K562 (cell line): ENCODE data around the gene SLC26A1. TPM values are rescaled to one million over a fixed set of nuclear protein-coding genes. Genes with fewer than 3 reads are reported as not detected.
A peak's percentile ranks its signal among the peaks of the same experiment; 100 is the strongest.

Experiments
- HNRNPL ChIP-seq: fragments of 200-400 bp; formaldehyde crosslinking; IDR thresholded peaks from 2 replicates; pipeline ENCODE4 v1.6.1; 2017; ENCODE audit warnings: low read depth, mild to moderate bottlenecking, low read length
- ZNF707 ChIP-seq: fragments of 250-450 bp; sonication (Bioruptor Pico); conservative IDR thresholded peaks from 2 replicates; pipeline ENCODE4 v1.8.0; 2022; ENCODE audit warnings: inconsistent platforms, mild to moderate bottlenecking, moderate library complexity
- polyA plus RNA-seq, 8 experiments: library from polyadenylated mRNA; depleted of rRNA in 4 of 8; stranded (reverse) in 5 of 8; unstranded in 3 of 8; fragments of >200 nt; fragmentation: Nextera tagmentation in 2 of 8; fragmentation: Illumina TruSeq in 1 of 8; extraction: Ambion mirVana in 2 of 8; extraction: Trizol in 1 of 8; gene quantifications; 2 replicates each; pipeline versions ENCODE4 v1.2.1 to v1.2.3, GENCODE V29; 2011 to 2014; ENCODE audit warnings: inconsistent platforms in 1 of 8, missing spikeins in 1 of 8
- total RNA-seq, 7 experiments: library from RNA; depleted of rRNA in 6 of 7; stranded (reverse); fragments of >200 nt in 6 of 7; fragmentation: Illumina TruSeq in 2 of 7; extraction: Trizol in 2 of 7; gene quantifications; 2 replicates each; pipeline versions ENCODE4 v1.2.1 to v1.2.3, GENCODE V29; 2011 to 2021; ENCODE audit warnings: low replicate concordance in 1 of 7
- TF ChIP-seq, protein P1 (sequence below): sonication (generic); formaldehyde crosslinking; IDR thresholded peaks from 2 replicates; pipeline ENCODE4 v1.8.0; 2022; ENCODE audit warnings: mild to moderate bottlenecking, missing genetic modification reagents

SLC26A1 gene
- total and polyA plus RNA-seq, 9 of the 15 experiments (the other 6 are each of a cell fraction or from before 2014, with no cell fraction given): 0.11 to 4.2 (median 0.95) TPM

DNA sequence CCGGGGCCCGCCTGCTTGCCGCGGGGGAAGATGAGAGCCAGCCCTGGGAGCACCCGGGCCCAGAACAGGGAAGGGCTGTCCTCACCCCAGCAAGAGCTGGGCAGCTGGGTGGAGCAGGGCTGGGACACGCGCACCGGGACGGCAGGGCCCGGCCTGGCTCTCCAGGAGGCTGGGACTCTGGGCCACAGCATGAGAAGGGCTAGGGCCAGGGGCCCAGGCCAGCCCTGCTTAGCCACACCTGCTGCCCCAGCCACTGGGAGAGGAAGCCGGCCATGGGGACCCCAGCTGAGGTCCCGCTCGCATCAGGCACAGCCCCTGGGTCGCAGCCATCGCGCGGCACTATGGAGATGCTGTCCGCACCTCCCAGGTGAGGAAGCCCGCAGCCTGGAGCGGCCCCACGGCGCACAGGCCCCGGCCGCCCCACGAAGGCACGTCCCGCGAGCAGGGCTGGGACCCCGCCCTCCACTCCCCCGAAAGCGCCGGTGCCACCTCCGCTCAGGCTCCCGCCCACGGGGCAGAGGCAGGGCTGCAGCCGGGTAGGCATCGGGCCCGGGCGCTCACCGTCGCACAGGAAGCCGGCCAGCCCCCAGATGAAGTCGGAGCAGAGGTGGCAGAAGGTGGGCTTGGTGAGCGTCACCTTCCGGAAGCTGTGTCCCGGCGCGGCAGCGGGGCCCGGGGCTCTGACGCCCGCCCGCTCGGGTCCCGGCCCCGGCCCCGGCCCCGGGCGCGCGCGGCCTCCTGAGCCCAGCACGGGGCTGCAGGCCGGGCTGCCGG lies 20.4 kb downstream of the SLC26A1 start (continued):
- TF ChIP-seq, protein P1, sequence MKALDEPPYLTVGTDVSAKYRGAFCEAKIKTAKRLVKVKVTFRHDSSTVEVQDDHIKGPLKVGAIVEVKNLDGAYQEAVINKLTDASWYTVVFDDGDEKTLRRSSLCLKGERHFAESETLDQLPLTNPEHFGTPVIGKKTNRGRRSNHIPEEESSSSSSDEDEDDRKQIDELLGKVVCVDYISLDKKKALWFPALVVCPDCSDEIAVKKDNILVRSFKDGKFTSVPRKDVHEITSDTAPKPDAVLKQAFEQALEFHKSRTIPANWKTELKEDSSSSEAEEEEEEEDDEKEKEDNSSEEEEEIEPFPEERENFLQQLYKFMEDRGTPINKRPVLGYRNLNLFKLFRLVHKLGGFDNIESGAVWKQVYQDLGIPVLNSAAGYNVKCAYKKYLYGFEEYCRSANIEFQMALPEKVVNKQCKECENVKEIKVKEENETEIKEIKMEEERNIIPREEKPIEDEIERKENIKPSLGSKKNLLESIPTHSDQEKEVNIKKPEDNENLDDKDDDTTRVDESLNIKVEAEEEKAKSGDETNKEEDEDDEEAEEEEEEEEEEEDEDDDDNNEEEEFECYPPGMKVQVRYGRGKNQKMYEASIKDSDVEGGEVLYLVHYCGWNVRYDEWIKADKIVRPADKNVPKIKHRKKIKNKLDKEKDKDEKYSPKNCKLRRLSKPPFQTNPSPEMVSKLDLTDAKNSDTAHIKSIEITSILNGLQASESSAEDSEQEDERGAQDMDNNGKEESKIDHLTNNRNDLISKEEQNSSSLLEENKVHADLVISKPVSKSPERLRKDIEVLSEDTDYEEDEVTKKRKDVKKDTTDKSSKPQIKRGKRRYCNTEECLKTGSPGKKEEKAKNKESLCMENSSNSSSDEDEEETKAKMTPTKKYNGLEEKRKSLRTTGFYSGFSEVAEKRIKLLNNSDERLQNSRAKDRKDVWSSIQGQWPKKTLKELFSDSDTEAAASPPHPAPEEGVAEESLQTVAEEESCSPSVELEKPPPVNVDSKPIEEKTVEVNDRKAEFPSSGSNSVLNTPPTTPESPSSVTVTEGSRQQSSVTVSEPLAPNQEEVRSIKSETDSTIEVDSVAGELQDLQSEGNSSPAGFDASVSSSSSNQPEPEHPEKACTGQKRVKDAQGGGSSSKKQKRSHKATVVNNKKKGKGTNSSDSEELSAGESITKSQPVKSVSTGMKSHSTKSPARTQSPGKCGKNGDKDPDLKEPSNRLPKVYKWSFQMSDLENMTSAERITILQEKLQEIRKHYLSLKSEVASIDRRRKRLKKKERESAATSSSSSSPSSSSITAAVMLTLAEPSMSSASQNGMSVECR (CRISPR knock-in tag): peak; percentile 66; the same call in 1 of the 2 replicates
- TF ChIP-seq ZNF707 (CRISPR knock-in tag) (no peak), HNRNPL (peak; percentile 65; the same call in 1 of the 2 replicates)
